ENCODE data around the gene GMDS. TPM values are rescaled to one million over a fixed set of nuclear protein-coding genes. Genes with fewer than 3 reads are reported as not detected.

The GMDS gene
- total RNA-seq, 1 experiment from 2014 or later, result 27.6 TPM

- Histone ChIP-seq H2BK5ac (ENCODE audit: insufficient read length, low read length) (no peak overlapping the region), H3K56ac (ENCODE audit: insufficient read length, low read depth, low read length) (no peak overlapping the region), H3K4ac (ENCODE audit: low read depth, low read length) (no peak overlapping the region), H3T11ph (ENCODE audit: low read length) (no peak overlapping the region), H2BK15ac (ENCODE audit: low read depth, low read length) (no peak overlapping the region), H4K20me1 (ENCODE audit: control insufficient read depth, insufficient read depth, insufficient read length) (no peaks in the 10 kb centered on the region), H2BK120ac (ENCODE audit: low read depth, low read length, poor library complexity, severe bottlenecking) (no peak overlapping the region), H4K5ac (ENCODE audit: insufficient read length, low read depth, low read length) (no peak overlapping the region), H4K8ac (replicated peaks; ENCODE audit: insufficient read length, low read depth, low read length) (no peak overlapping the region), H3K4me1 (ENCODE audit: insufficient read depth, low read length) (no peaks in the 10 kb centered on the region), H3K79me2 (ENCODE audit: insufficient read depth, low read length) (no peaks in the 10 kb centered on the region), H3K23me2 (ENCODE audit: insufficient read length, low read depth, low read length, poor library complexity, severe bottlenecking) (no peaks in the 10 kb centered on the region), H4K91ac (ENCODE audit: insufficient read length, low read depth, low read length) (no peak overlapping the region), H3K18ac (ENCODE audit: insufficient read length, low read depth, low read length) (no peak overlapping the region), H3K4me2 (ENCODE audit: insufficient read depth, insufficient read length, low read length) (no peak overlapping the region), H3K9ac (ENCODE audit: extremely low read depth, insufficient read length, low read length) (no peak overlapping the region), H3K27ac (ENCODE audit: insufficient read length, low read depth, low read length) (no peak overlapping the region), H2BK20ac (ENCODE audit: low read depth, low read length, poor library complexity, severe bottlenecking) (no peak overlapping the region), H3K23ac (ENCODE audit: insufficient read length, low read depth, low read length) (no peak overlapping the region), H3K9me3 (ENCODE audit: control insufficient read depth, low read depth, low read length) (no peaks in the 10 kb centered on the region), H3K14ac (ENCODE audit: insufficient read depth, low read length) (no peak overlapping the region), H2AFZ (ENCODE audit: low read length) (no peak overlapping the region), H2AK5ac (ENCODE audit: insufficient read length, low read length) (no peak overlapping the region), H2BK12ac (ENCODE audit: insufficient read length, low read depth, low read length) (no peak overlapping the region), H3K79me1 (ENCODE audit: insufficient read depth, low read depth, low read length, poor library complexity, severe bottlenecking) (no peaks in the 10 kb centered on the region), H3K27me3 (ENCODE audit: insufficient read depth, low read length) (no peaks in the 10 kb centered on the region)
- WGBS (ENCODE audit: extremely low coverage, insufficient read length, low lambda C conversion rate), result no CpG with 5 or more reads among the region's 6 CpGs
- TF ChIP-seq CTCF (conservative IDR thresholded peaks at IDR 0.05), result no peak
- Mint-ChIP-seq H3K27ac (no peak overlapping the region), H3K36me3 (ENCODE audit: insufficient read depth in 1 of 3, low read depth in 3 of 3) (no peaks in the 10 kb centered on the region), H3K4me3 (no peak overlapping the region), H3K9me3 (no peaks in the 10 kb centered on the region), H3K4me1 (peaks cover 5 to 10% of the 10 kb centered on the region in 2 experiments), H3K27me3 (ENCODE audit: low read depth) (peaks cover 28% of the 10 kb centered on the region)
- DNase-seq, result no peak
Observed at GRCh38 chr6:1591926-1592325, 653.5 kb downstream of the GMDS start.
